HG02970 (cell line): ENCODE results near the gene CREBRF.
A peak's percentile ranks its signal among the peaks of the same experiment; 100 is the strongest.
"Not testable (repeated sequence)": the region's sequence is repeated elsewhere in the genome, so short reads cannot be mapped to it uniquely, and the experiment has no call there.

Experiments
- ATAC-seq: cut with Tn5 transposase; IDR thresholded peaks from one replicate; pipeline ENCODE4 v1.9.1; 2021; ENCODE audit warnings: mild to moderate bottlenecking, moderate library complexity, moderate number of reproducible peaks; ENCODE audit not compliant: unreplicated experiment, low FRiP score

CREBRF gene

DNA sequence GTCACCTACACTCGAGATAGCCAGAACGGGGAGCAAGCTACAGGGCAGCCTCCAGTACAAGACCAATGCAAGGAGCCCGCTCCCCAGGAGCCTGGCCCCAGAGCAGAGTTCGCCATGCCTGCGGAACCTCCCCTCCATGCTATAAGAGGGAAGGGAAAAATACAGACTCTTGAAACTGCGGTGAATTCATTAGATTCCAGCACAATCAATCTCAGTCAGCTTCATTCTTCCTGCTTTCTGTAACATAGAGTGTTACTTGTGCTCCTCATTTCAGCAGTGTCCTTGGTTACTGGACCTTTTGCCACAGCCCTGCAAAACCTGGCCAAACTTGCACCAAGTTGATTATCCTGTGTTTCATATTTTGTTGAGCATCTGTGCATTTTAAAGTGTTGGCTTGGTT, 22.2 kb upstream of the CREBRF start:
- ATAC-seq, result no peak

DNA sequence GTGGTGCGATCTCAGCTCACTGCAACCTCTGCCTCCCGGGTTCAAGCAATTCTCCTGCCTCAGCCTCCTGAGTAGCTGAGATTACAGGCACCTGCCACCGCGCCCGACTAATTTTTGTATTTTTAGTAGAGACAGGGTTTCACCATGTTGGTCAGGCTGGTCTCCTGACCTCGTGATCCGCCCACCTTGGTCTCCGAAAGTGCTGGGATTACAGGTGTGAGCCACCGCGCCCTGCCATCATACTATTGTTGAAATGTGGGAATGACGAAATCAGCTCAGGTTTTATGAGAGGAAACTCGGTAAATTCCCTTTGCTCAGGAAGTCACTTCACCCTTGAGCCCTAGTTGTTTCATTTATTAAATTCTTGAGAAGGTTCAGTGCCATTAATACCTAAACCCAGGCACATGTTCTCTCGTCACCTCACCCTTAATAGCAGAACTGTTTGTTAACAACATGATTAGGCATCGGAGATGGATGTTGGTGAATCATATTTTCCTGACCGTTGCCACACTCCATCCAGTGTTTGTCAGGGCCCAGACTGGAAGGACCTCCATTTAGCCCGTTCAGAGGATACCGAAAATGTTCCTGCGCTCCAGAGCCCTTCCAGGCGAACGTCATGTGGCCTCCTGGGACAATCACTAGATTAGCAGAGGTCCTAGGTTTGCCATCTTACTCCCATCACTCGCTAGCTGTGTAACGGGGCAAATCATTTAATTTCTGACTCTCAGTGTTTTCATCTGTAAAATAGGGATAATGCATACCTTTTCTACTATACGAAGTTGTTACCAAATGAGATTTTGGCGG, 20.0 kb upstream of the CREBRF start:
- ATAC-seq, result peak; percentile 49

DNA sequence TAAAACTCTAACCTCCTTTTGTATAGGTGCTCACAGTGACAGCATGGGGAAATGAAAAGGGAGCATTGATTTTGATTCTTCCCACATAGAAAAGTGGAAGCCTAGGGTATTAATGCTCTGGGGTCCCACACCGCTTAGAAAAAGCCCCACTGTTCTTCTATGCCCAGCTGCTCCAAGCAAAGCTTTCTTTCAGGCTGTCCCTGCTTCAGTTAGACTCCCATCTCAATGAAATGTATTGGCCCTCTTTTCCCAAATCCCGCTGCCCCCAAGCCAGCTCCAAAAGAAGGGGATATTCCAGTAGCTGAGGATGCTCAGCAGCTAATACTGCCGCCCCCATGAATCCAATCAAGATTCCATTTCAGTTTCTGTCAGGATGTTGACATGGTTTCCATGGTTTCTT, 17.0 kb upstream of the CREBRF start:
- no peak for ATAC-seq

DNA sequence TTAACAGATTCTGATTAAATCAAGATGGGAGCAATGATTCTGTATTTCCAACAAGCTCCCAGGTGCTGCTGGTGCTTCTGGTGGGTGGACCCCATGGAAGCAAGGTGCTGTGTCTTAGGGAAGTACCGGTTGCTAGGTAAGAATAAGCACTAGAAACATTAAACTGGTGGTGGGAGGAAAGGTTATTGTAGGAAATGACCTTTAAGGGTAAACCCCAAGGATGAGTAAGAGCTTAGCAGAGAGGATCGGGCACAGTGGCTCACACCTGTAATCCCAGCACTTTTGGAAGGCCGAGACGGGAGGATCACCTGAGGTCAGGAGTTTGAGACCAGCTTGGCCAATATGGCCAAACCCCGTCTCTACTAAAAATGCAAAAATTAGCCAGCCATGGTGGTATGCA, 16.2 kb upstream of the CREBRF start:
- no peak for ATAC-seq

DNA sequence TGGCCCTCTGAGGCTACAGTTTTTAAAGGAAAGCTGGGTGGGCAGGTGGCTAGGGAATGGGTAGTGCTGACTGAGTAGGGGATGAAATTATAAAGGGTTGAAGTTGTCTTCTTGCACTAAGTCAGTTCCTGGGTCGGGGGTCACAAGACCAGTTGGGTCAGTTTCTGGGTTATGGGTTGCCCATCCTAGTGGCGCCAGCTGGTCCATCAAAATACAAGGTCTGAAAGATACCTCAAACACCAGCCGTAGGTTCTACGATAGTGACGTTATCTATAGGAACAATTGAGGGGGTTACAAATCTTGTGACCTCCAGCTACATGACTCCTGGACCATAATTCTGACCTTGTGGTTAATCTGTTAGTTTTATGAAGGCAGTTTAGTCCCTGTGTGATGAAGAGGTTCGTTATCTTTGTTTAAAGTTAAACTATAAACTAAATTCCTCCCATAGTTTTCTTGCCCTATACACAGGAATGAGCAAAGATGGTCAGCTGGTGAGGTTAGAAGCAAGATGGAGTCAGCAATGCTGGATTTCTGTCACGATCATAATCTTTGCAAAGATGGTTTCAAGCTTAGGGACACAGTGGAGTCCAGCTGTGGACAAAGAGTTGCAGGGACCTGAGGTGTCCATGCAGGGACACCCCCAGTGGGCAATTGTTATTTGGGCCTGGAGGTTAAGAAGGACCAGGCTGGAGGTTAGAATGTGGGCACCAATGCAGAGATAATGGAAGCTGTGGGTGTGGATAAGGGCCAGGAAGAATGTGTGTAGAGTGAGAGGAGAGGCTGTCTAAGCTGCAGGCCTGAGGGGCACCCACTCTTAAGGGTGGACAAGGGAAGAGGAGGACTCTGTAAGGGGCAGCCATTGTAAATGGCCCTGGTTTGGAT, 14.0 kb upstream of the CREBRF start:
- no peak for ATAC-seq

DNA sequence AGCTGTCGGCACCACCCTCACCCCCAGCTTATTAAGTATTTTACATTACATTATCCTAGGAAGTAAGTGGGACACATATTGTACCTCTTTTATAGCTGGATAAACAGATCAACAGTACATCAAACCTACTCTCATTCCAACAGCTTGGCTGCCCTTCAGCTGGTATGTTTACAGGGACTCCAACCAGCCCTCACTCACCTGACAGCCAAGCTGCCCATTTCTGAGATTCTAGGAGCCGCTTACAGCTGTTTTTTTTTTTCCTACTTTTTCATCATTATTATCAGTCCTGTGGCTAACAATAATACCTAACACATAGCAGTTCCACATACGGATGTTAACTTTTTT, 13.4 kb upstream of the CREBRF start:
- ATAC-seq, result no peak

DNA sequence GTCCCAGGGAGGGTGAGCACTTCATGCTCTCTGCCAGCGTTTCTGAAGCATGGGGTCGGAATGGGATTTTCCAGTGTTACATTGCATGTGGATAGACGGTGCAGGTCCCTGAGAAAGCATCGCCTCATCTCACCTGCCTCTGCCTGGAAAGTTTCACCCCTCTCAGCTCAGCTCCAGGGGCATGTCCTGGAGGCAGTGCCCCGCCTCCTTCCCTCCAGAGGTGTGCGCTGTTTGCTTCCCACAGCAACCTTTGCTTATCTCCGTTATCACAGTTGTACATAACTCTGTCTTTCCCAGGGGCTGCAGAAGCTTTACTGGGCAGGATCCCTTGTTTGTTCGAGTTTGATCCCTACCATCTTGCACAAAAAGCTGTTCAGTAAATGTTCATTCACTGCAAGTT, 10.7 kb upstream of the CREBRF start:
- ATAC-seq, result no peak

DNA sequence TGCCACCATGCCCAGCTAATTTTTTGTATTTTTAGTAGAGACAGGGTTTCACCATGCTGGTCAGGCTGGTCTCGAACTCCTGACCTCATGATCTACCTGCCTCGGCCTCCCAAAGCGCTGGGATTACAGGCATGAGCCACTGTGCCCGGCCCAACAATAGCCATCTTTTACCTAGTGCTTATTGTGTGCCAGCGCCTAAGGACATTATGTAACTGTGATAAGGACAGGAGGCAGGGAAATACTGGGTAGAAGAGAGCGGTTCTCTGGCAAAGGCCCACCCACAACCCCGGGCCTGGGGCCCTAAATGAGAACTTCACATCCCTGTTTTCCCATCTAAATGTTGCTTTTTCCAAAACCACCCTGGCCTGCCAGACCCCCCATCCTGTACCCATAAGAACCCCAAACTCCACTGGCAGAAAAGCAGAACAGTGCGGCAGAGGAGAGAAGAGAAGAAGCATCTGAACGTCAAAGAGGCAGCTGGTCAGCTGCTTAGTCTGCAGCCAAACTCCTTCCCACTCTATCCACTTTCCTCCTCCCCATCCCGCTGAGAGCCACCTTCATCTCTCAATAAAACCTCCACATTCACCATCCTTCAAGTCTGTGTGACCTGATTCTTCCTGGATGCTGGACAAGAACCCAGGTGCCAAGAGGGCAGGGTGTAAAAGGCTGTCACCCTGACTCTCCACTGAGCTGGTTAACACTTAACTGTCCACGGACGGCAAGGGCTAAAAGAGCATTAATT, 8.9 kb upstream of the CREBRF start:
- not testable (repeated sequence) for ATAC-seq

DNA sequence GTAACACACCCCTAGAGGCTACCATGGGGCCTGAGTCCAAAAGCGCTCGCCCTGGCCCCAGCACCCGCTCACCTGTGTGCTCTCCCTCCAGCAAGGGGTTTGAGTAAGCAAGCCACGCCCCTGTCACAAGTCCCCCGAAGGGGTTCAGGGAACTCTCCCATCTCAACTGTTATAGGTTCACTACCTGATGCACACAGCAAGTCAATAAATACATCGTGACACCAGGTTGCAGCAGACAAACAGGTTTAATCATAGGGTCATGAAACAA, 8.4 kb upstream of the CREBRF start:
- no peak for ATAC-seq

DNA sequence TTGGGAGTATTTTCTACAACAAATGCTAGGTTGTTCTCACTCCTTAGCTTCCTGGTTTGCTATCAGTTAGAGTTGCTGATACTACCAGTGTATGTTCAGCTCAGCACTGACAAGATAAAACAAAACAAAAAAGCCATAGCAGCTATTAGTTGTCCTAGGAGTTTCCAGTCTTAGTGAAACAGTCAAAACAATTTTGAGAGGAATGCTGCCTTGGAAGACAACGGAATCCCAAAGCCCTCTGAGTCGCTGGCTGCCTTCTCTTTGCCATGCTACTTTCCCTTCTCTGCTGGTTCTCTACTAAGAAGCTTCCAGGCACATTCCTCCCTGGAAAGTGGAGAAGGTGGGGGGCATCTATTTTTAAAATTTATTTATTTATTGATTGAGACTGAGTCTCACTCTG, 5.4 kb upstream of the CREBRF start:
- no peak for ATAC-seq

DNA sequence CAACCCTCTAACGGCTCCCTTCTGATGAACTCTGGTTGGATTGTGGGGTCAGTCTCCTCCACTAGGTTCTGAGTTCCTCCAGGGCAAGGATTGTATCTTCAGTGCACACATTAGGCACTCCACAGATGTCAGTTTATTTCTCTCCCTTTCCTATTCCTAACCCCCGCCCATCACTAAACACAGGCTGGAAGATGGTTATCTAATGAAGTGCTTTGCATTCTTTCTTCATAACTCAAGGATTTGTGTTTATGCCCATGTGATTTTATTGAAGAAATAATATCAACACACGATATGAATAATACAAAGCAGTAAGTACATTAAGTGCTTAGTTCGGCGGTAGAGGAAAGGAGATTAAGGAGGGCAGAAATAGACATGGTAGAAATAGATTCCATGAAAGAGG, 4.4 kb upstream of the CREBRF start:
- no peak for ATAC-seq

DNA sequence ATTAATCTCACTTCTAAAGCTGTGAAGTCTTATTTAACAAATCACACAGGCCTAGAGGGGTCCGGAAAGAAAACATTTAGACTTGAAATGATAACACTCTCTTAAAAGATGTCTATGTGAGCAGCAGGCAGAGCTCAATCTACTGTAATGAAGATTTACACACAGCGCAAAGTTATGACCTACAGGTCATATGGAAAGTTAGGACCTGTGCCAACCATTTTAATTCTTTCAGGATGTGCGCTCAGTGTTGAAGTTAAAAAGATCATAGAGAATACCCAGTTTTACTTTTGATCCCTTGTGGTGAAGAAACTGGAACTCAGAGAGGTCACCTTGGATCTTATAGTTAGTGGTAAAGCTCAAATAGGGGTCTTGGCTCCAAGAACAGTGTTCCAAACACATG, 3.1 kb upstream of the CREBRF start:
- no peak for ATAC-seq

DNA sequence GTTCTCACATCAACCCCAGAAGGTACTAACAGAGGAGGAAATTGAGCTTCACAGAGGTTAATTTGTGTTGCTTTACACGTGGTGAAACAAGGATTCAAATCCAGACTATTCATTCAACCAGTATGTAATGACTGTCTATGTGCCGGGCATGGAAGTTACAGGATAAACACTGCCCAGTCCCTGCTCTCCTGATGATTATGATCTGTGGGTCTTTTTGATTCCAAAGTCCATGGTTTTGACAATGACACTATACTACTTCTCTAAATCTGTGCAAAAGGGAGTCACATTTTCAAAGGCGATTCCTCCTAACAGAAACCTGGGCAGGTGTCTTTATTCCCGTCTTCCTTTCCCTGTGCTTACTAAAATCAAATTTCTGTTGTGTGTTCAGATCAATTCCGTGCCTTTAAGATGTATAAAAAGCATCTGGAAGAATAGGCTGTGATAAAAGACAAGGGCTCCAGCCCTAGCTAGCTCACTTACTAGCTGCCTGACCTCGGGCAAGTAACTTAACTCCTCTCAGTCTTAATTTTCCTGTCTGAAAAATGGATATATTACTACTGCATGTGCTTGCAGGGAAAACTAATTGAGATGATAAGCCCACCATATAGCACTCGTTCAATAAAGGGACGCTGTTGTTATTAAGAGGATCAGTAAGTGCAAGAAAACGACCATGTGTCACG, 970 bp upstream of the CREBRF start:
- no peak for ATAC-seq

DNA sequence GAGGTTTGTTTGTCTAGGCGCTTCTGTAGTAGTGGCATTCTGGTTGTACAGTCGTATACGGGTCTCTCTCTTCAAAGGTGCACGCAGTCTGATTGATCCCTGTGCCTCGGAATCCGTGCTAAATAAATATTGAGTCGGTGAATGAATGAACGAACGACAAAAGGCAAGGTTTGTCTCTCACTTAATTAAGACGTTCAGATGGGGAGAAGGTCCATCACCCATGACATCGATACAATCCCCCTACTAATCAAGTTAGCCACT, 500 bp upstream of the CREBRF start:
- no peak for ATAC-seq

DNA sequence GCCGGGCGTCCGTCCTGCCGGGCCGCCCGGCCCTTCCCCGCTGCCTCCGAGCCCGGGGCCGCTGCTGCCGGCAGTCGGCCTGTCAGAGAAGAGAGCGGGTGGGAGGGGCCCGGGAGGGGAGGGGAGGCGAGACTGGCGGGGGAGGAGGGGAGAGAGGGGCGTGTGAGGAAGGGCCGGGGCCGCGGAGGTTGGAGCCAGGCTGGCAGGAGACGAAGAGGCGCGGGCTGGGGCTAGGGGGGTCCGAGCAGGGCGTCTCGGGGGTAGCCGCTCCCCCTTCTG, 570 bp downstream of the CREBRF start:
- ATAC-seq, result peak; percentile 25

DNA sequence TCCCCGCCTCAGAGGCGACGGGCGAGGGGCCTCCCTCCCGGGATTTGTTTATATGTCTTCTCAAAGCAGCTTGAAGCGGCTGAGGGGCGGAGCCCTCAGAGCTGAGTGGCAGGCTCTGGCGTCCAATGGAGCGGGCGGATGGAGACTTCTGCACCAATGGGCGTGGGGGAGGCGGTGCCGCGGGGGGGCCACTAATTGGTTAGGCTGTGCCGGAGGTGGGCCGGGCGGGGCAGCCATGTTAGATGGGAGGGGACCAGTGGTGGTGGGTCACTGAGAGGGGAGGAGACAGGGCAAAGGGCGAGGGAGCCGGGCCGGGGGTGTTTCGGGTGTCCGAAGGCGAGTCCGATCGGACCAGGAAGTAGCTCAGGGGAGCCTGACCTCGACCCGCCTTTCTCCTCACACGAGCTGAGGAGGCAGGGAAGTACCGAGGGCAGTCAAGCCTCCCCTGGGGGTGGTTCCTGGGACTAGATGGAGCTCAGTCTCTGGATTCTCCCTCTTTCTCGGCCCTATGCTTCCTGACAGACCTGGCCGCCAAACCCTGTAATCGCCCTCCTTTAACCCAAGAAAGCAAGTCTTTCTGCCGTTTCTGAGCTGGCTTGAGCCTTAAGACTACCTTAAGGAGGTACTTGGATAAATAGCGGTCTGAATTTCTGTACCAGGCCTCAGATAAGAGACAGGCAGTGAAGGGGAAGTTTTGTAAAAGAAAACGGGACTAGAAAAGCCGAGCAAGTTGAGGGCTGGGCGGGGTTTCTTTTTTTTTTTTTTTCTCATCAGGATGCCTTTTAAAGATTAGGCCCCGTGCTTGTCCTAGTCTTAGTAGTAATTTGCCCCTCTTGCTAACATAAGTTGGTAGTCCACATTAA, 1.1 kb downstream of the CREBRF start:
- peak; percentile 71 for ATAC-seq

DNA sequence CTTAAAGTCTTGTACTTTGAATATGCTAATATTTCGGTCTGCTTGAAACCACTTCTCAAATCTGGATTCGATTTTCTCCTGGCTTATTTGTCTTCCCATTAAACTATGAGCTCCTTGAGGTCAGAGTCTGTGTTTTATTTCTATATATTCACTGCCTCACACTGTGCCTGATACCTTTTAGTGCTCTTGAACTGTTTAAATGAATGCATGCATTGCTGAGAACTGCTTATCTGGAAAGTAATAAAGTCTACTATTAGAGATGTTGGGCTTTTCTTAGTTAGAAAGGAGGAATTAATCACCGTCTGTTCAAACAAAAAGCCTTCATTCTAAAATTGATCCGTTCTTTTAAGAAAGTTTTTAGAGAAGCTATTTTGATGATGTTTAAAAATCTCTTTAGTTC, 6.0 kb downstream of the CREBRF start:
- ATAC-seq, result no peak

DNA sequence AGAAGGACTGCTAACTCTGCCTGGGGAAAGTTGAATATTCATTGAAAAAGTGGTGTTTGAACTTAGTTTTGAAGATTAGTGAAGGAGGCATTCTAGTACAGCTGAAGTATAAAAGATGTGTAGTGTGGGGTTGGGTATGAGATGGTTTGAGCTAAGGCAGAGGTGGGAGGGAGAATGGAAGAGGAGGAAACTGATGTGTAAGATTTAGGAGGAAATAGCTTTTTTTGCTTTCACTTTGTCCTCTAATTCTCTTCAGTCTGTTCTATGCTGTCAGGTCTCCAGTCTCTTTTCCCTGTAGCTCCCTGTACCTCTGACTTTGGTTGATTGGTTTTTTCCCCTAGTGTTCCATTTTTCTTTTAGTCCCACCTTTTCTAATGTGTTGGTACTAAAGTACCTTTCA, 9.0 kb downstream of the CREBRF start:
- no peak for ATAC-seq

DNA sequence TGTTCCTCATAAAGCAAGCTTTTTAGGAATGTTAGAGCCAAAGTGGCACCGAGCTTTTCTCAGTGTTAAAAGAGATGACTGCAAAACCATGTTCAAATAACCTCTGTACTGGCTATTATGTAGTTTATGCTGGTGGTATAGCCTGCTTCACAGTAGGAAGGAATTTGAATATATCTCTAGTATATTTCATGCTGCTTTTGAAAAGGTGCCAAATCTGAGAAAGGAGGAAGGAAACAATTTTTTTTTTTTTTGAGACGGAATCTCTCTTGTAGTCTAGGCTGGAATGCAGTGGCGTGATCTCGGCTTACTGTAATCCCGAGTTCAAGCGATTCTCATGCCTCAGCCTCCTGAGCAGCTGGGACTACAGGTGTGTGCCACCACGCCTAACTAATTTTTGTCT, 13.5 kb downstream of the CREBRF start:
- no peak for ATAC-seq

DNA sequence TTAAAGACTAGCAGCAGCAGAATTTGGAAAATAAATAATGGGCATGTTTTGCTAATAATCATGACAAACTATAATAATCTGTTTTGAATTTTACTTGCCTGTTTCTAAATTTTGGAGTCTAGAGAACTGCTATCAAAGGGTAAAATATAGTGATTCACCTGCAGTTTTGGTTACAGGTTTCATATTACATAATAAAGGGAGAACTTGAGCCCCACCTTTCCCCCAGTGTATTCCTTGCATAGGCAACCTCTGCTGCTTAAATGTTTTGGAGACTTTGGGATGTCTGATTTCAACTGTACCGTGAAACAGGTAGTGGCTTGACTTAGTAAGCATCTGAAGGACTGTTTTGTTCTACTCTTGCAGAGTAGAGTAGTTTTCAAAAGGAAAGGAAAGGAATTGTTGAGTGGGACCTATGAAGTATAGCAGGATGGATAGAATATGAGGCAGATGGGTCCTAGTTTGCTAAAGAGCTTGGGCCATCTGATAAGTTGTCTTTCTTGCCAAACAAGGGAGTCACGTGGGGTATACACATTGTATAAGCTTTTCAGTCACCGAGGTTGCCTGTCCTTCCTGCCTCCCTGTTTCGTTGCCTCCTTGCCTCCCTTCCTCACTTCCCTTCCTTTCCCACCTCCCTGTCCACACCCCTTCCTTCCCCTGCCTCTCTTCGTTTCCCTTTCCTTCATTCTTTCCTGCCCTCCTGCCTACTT, 19.1 kb downstream of the CREBRF start:
- no peak for ATAC-seq
